ES-I3 (cell line): ENCODE measurements around the gene TTLL13.

Experiments
- H3K36me3 ChIP-seq: 2 replicates; pipeline ENCODE4 v1.6.1; 2013; ENCODE audit warnings: mild to moderate bottlenecking, low read length, control low read depth, moderate library complexity; ENCODE audit not compliant: insufficient read depth
- H3K4me1 ChIP-seq: 2 replicates; pipeline ENCODE4 v1.6.1; 2013; ENCODE audit warnings: mild to moderate bottlenecking, control low read depth, low read length; ENCODE audit not compliant: insufficient read depth
- H3K9ac ChIP-seq: 2 replicates; pipeline ENCODE4 v1.6.1; 2013; ENCODE audit warnings: low read depth, mild to moderate bottlenecking, low read length, moderate library complexity
- H3K9me3 ChIP-seq: 2 replicates; pipeline ENCODE4 v1.6.1; 2013; ENCODE audit warnings: mild to moderate bottlenecking, low read length, moderate library complexity; ENCODE audit not compliant: control insufficient read depth, insufficient read depth

Gene TTLL13, protein sequence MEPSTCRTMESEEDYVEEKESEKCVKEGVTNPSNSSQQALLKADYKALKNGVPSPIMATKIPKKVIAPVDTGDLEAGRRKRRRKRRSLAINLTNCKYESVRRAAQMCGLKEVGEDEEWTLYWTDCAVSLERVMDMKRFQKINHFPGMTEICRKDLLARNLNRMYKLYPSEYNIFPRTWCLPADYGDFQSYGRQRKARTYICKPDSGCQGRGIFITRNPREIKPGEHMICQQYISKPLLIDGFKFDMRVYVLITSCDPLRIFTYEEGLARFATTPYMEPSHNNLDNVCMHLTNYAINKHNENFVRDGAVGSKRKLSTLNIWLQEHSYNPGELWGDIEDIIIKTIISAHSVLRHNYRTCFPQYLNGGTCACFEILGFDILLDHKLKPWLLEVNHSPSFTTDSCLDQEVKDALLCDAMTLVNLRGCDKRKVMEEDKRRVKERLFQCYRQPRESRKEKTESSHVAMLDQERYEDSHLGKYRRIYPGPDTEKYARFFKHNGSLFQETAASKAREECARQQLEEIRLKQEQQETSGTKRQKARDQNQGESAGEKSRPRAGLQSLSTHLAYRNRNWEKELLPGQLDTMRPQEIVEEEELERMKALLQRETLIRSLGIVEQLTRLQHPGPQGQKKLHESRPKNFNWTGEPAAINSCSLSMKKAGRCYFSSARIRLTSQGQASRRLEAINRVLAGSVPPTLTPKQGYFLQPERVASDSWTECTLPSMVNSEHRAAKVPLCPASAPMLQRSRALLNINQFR

DNA sequence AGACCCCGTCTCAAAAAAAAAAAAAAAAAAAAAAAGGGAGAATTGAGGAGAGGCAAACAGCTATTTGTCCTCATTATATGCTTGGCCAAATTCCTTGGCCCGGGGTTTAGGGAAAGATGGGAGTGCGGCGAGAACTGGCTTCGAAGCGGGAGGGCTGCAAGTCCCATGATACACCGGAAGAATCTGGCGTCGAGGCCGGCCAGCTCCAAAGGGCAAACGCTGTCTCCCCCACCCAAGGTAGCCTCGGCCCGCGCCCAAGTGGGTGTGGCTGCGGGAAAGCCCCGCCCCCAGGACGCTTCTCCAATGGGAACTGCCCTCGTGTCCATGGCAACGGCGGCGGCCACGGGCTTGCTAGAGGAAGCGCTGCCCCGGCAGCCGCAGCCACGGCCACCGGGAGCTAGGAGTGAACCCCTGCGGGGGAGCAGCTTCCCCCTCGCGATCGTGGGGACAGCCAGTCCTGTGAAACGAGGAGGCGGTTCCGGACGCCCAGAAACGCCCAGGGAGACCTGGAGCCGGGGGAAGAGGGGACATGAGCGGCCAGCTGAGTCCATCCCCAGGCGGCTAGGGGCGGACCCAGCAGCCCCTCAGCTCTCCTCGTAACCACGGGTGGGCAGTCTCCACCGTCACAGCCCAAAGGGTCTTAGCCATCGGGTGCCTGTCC lies at the start of gene TTLL13:
TSS of gene TTLL13 (plus strand) at position 354 of the 661 bp plus-strand sequence. CDS start 1,075 bp downstream, outside the sequence.
- no peaks in the 10 kb centered on the region for H3K9me3 ChIP-seq
- no peaks in the 10 kb centered on the region for H3K4me1 ChIP-seq
- H3K36me3 ChIP-seq: no peaks in the 10 kb centered on the region
- peak within 1 kb of the TSS; percentile 72; the same call in 1 of the 2 replicates for H3K9ac ChIP-seq

DNA sequence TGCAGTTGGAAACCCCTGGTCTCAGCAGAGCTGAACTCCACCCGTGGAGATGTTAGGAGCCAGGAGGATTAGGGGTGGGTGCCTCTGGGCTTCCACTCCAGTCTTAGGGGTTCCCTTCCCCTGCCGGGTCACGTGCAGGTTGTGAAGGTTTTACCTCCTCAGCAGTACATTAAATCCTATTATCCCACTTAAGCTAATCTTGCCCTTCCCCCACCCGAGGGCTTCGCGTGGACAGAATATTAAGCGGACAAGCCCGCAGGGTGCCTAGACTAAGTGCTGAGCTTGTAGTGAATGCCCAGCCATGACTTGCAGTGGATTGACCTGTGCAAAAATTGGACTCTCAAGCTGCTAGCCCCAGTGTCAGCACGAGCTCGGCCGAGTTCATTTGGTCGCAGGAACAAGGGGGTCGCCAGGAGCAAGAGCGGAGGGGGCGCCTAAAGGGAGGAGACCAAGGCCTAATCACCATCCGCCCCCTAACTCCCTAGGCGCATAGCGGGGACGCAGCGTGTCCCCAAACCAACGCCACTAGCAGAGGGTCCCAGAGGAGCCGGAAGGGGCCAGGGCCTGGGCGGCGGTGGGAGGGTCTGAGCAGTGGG lies 48.7 kb upstream of the TTLL13 start:
- H3K36me3 ChIP-seq: no peaks in the 10 kb centered on the region
- H3K9me3 ChIP-seq: no peaks in the 10 kb centered on the region
- peak overlapping the region; percentile 73 for H3K9ac ChIP-seq
- peaks cover 3% of the 10 kb centered on the region; the same call in 1 of the 2 replicates for H3K4me1 ChIP-seq

DNA sequence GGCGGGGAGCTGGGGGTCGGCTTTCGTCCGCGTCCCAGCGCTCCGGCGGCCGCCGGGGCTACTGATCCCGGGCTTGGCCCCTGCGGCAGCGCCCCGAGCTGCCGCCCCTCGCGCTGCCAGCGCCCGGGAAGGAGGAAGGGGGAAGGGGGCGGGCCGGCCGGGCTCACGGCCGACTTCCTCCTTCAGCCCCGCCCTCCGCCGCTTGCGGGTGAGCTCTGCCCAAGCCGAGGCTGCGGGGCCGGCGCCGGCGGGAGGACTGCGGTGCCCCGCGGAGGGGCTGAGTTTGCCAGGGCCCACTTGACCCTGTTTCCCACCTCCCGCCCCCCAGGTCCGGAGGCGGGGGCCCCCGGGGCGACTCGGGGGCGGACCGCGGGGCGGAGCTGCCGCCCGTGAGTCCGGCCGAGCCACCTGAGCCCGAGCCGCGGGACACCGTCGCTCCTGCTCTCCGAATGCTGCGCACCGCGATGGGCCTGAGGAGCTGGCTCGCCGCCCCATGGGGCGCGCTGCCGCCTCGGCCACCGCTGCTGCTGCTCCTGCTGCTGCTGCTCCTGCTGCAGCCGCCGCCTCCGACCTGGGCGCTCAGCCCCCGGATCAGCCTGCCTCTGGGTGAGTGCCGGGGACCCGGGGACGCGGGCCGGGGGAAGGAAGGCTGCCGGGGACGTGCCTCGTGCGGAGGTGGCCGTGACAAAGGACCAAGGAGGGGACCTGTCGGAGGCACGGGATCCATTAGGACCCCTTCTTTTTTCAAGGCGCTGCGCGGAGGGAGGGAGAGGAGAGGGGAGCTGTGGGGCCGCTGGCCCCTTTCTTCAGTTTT lies 48.0 kb upstream of the TTLL13 start, which contains the start of gene SEMA4B:
TSS of gene SEMA4B (plus strand) at position 201 of the 814 bp plus-strand sequence. CDS start at position 450, 249 bp downstream.
- H3K9ac ChIP-seq: peak within 1 kb of the TSS; percentile 73
- H3K36me3 ChIP-seq: no peaks in the 10 kb centered on the region
- peaks cover 3% of the 10 kb centered on the region; the same call in 1 of the 2 replicates for H3K4me1 ChIP-seq
- H3K9me3 ChIP-seq: no peaks in the 10 kb centered on the region

DNA sequence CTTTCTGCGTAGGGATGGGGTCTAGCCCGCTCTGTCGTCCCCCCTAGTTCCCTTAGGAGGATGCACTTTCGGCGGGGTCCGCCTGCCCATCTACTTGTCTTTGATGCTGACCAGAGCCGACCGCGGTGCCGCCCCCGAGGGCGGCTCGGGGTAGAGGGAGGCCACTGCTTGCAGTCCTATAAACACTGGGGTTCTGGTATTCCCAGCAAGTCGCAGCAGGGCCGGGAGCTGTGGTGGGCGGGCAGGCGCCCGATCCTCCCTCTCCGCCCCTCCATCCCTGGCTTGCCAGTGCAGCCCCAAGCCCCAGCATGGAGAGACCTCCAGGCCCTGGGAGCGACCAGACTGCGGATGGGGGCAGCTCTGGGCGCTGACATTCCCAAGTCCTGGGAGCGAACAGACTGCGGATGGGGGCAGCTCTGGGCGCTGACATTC lies 47.4 kb upstream of the TTLL13 start:
- H3K4me1 ChIP-seq: peaks cover 3% of the 10 kb centered on the region; the same call in 1 of the 2 replicates
- no peaks in the 10 kb centered on the region for H3K9me3 ChIP-seq
- H3K36me3 ChIP-seq: no peaks in the 10 kb centered on the region
- H3K9ac ChIP-seq: peak overlapping the region; percentile 73

DNA sequence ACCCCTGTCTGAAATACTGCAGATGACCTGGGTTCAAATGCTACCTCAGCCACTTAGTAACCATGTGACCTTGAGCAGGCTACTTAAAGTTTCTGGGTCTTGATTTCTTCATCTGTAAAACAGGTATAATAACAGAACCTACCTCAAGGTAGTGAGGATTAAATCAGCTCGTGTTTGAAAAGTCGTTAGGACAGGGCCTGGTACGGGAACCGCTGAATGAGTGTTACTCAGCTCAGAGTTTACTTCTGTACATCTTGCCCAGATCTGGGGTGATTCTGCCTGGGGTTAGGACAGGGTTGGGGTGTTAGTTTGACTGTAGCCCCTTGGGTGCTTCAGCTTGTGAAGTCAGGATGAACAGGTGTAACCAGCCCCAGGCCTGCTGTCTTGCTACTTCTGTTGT lies 46.4 kb upstream of the TTLL13 start:
- peaks cover 3% of the 10 kb centered on the region; the same call in 1 of the 2 replicates for H3K4me1 ChIP-seq
- H3K9ac ChIP-seq: no peak overlapping the region
- H3K9me3 ChIP-seq: no peaks in the 10 kb centered on the region
- no peaks in the 10 kb centered on the region for H3K36me3 ChIP-seq

DNA sequence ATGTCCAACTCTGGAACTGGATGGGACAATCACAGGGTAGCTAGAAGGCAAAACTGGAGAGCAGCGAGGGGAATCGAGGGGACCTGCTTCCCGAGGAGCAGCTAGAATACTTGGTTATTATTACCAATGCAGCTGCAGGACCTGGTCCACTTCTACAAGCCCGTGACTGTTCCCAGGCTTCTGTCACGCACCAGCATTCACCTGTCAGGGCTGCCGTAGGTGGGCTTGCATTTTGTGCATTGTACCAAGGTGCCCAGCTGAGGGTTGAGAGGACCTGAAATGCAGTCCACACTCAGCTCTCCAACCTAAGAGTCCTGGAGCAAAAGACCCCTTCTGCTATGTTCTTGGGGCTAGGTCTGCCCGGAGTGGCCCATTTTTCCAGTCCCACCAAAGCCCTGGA lies 45.9 kb upstream of the TTLL13 start:
- no peak overlapping the region for H3K9ac ChIP-seq
- H3K4me1 ChIP-seq: peaks cover 3% of the 10 kb centered on the region; the same call in 1 of the 2 replicates
- no peaks in the 10 kb centered on the region for H3K9me3 ChIP-seq
- no peaks in the 10 kb centered on the region for H3K36me3 ChIP-seq

DNA sequence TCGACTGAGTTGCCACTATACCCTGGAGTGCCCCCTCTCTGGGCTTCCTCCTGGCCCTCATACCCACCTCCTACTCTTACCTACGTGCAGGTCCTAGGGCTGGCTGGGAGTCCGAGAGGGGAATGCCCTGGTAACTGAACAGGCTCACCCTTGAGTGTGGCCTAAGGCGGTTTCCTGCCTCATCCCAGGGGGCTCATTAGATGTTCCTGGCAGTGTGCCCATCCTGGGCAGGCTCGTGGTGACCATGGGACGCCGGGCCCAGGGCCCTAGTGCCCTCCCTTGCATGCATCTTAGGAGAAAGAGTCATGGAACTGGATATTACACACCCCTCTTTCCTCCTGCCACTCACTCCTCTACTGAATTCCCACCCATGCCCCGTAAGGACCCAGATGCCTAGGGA lies 45.4 kb upstream of the TTLL13 start:
- Histone ChIP-seq H3K36me3 (no peaks in the 10 kb centered on the region), H3K9ac (no peak overlapping the region), H3K9me3 (no peaks in the 10 kb centered on the region), H3K4me1 (peaks cover 3% of the 10 kb centered on the region; the same call in 1 of the 2 replicates)

DNA sequence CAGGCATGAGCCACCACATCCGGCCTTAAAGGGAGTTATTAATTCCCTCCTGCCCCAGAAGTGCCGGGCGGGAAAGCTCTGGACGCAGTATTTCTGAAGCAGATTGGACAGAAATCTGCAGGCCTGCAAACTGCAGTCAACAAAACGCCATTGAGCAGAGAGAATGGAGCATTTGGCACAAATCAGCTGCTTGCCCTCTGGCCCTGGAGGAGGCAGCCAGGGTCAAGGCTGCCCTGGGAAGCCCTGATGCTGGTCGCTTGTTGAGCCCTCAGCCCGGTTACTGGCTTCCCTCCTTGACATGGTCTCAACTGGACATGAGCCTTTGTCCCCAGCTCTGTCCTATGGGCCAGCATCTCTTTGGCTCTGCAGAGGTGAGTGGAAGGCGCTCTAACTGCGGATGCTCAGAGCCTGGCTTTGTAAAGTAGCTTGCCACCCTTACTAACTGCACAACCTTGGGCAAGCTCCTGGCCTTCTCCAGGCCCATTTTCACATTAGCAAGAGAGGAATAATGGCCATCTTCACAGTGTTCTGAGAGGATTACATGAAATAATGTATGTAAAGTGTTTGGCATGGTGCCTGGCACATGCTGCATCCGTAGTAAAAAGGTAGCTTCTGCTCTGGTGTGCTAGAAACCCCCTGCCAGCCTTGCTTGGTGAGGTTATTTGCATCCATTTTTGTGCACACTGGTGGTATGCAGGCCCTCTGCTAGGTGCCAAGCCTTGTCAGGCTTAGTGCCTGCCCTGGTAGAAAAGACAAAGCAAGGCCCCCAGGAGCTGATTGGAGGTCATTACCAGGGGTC lies 44.1 kb upstream of the TTLL13 start:
- Histone ChIP-seq H3K9ac (no peak overlapping the region), H3K36me3 (no peaks in the 10 kb centered on the region), H3K4me1 (peaks cover 3% of the 10 kb centered on the region; the same call in 1 of the 2 replicates), H3K9me3 (no peaks in the 10 kb centered on the region)

DNA sequence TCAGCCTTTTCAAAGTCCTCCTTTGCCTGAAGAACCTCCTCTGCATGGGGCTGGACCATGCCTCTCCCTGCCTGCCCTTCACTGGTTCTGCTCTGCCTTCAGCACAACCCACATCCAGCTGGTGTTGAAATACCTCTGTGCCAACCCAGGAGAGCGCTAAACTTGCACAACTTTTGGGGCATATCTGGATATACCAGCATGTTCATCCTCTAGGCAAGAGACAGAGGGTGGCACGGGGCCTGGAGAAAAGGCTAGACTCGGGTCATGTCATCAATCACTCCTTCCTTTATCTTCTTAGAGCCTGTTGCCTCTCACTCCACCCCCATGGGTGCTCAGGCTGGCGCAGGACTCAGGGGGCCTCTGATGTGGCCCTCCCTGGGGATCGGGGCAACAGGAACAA lies 43.5 kb upstream of the TTLL13 start:
- Histone ChIP-seq H3K9me3 (no peaks in the 10 kb centered on the region), H3K9ac (no peak overlapping the region), H3K4me1 (peaks cover 3% of the 10 kb centered on the region; the same call in 1 of the 2 replicates), H3K36me3 (no peaks in the 10 kb centered on the region)

DNA sequence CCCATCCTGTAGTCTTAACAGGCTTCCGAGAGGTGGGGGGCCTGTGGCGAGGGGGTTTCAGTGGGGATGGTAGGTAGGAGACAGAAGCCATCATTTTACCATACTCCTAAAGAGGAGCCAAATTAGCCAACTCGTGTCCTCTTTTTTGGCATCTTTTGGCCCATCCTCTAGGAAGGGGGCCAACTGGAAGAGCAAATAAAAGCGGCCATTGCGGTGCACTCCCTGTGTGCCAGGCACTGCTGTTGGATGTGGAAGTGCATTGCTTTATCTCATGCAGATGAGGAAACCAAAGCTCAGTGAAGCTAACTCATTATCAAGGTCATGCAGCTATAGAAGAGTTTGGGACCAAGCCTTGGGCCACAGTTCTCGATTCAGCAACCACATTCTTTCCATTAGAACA lies 42.1 kb upstream of the TTLL13 start:
- Histone ChIP-seq H3K9ac (no peak overlapping the region), H3K36me3 (no peaks in the 10 kb centered on the region), H3K9me3 (no peaks in the 10 kb centered on the region), H3K4me1 (peaks cover 15% of the 10 kb centered on the region; the same call in 1 of the 2 replicates)

DNA sequence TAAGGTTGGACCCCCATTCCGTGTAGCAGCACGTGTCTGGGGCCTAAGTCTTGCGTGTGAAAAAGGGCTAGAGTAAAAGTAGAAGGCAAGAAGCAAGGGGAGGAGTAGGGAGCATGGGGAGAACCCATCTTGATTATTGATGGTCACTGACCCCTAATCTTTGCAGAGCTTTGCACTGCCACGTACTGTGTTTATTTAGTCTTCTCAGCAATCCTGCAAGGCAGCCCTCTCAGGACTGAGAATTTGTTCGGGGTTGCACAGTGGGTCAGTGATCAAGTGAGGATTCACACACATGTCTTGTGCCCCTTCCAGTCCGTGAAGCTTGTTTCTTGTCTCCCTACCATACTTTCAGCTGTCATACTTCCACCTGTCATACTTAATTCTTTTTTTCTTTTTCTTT lies 41.0 kb upstream of the TTLL13 start:
- Histone ChIP-seq H3K36me3 (no peaks in the 10 kb centered on the region), H3K9me3 (no peaks in the 10 kb centered on the region), H3K4me1 (peaks cover 15% of the 10 kb centered on the region; the same call in 1 of the 2 replicates), H3K9ac (no peak overlapping the region)

DNA sequence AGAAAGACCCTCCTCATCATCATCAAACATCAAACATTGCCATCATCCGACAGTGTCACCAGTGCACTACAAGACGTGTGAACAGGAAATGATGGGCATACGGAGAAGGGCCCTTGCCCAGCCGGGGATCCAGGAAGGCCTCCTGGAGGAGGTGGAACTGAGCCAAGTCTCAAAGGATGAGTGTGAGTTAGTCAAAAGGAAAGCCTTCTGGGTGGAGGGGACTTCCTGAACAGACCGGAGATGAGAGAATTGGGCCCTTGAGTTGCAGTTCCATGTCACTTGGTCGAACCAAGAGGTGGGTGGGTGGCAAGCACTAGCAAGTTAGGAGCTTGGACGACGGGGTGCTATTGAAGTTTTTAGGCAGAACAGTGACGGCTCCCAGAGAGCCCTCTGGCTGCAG lies 39.8 kb upstream of the TTLL13 start:
- H3K9ac ChIP-seq: no peak overlapping the region
- peaks cover 15% of the 10 kb centered on the region; the same call in 1 of the 2 replicates for H3K4me1 ChIP-seq
- H3K36me3 ChIP-seq: no peaks in the 10 kb centered on the region
- H3K9me3 ChIP-seq: no peaks in the 10 kb centered on the region
